Left renal cortex interstitium (tissue), 4 donors: ENCODE results near the gene MRPL55. TPM values are rescaled to one million over a fixed set of nuclear protein-coding genes. Genes with fewer than 3 reads are reported as not detected.

Source experiments
- DNase-seq, 4 donors: peaks; one replicate each; pipeline ENCODE4 v3.0.0-alpha.2; 2013; ENCODE audit warnings: low read depth in 4 of 4, low spot score in 2 of 4, missing footprints in 1 of 4
- polyA plus RNA-seq, 4 donors: library from polyadenylated mRNA; unstranded; fragments of 120-200 nt; gene quantifications; one replicate each; pipeline ENCODE4 v1.2.1, GENCODE V29; 2013; ENCODE audit not compliant: insufficient read length in 4 of 4

MRPL55 gene
- polyA plus RNA-seq, 4 donors = 37.4 to 60.9 (median 49.0) TPM

DNA sequence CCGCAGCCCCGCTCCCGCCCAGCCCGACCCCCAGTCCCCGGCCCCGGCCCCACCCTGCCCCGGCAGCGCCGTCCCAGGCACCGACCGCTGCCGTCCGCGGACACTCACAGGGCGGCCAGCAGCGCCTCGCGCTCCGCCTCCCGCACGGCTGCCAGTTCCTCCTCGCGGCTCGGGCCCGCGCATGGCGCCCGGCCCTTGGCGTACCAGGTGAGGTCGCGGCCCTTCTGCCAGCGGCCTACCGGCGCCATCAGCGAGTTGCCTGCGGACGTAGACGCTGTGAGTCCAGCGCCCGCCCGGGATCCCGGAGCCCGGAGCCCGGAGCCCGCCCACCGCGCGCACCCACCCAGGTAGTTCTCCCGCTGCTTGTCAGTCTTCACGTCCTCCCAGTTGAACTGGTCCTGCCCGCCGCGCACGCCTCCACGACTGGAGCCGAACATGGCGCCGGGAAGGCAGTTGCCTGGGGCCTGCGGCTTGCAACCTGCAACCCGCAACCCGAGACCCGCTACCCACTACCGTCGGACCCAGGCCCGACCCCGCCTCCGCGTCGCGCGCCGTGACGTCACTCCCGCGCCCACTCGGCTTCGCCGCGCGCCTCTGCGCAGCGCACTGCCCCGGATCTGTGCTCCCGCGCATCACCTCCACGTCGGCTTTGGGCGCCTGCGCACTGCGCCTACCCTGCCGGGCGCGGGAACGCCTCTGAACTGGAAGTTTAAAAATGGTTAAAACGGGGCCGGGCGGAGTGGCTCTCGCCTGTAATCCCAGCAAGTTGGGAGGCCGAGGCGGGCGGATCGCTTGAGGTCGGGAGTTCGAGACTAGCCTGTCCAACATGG is 6.1 kb downstream of the MRPL55 start, which contains the start of gene C1orf35:
Gene C1orf35 (minus strand): TSS at position 535 of the 830 bp plus-strand sequence. CDS start 98 bp downstream, at position 437.
- peak; percentile 64 to 92 (median 87) for DNase-seq

DNA sequence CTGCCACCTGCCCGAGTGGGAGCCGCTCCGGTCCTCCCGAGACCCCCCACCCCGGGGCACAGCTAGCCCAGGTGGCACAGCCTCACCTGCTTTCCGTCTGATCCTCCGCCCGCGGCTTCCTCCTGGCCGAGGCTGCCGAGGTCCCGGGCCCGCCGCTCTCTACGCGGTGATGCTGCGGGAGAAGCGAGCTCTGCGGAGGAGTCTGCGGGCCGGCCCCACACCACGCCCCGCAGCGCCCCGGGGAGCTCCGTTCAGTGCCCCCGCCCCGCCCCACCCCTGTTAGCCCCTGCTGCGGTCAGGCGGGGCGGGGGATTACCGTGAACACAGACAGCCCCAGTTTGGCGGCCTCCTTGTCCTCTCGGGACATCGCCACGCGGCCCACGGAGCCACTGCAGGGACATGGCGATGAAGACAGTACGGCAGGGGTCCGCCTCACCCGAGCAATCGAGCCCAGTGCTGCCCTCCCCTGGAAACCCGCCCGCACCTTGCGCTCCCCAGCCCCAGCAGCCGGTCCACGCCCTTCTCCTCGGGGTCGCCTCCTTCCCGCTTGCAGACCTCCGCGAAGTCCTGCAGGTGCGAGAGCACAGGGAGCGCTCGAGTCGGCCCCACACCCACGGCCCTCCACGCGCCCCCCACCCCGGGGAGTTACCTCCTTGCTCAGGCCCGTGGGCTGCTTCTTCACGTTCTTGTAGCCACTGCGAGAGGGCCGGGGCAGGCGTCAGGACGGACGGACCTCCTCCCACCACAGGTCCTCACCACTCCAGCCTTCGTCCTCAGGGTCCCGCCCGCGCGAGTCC is 6.9 kb downstream of the MRPL55 start:
- DNase-seq = no peak

DNA sequence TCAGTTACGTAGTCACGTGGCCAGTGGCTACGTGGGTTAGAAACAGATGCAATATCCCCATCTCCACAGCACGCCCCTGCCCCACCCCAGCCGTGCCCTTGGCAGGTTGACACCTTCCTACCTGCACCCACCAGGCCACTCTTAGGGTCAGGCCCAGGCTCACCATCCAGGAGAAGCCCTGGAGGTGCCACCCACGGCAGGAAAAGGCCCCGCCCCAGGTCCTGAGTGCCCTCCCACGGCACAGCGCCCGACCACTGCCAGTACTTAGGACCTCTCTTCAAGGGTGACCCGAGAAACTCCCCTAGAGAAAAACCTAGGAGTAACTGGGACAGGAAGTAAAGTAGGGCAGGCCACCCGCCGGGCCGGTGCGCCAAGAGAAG is 7.5 kb downstream of the MRPL55 start:
- DNase-seq = no peak

DNA sequence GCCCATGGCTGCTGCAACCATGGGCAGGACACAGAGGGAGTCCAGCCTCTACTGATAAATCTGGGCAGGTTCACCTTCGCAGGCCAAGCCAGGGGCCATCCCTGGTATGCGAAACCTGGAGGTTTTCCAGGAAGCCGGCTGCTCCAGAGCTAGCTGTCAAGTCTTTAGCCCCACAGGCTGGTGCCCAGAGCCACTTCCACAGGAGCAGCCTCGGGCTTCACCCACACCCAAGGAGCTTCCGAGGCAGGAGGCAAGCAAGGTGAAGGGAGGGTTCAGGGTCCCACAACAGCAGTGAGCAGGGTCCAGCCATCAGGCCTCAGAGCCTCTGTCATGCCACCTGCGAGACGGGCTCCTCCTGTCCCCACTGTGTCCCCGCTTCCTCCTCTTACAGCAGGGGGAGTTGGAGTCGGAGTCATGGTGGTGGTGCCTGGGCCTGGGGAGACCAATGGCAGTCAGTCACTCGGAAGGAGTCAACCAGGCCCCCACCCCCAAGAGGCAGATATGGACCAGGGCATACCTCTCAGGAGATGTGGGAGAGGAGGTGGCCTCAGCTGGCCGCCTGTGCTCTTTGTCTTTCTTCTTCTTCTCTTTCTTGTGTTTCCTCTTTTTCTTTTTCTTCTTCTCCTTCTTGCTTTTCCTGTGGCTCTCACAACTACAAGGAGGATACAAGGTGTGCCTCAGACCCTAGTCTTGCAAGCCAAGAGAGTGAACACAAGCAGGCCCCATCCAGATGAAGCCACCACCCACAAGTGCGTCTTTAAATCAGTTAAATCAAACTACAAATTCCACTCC is 8.1 kb downstream of the MRPL55 start:
- DNase-seq = no peak

DNA sequence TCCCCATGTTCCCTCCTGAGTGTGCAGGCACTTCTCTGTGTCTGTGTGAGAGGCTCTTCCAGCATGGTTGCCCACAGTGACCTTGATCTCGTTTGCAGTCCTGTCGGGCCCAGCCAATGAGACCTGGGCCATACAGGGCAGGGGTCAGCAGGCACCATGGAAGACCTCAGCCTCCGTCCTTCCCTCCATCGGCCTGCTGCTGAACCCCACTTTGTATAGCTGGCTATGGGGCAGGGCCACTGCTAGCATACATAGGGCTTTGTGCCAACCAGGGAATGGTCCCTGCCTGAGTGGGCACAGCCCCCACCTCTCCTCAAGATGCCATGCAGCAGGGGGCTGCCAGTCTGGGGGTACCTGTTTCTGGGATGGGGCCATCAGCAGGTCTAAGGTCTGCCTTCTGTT is 9.8 kb downstream of the MRPL55 start:
- DNase-seq = no peak

DNA sequence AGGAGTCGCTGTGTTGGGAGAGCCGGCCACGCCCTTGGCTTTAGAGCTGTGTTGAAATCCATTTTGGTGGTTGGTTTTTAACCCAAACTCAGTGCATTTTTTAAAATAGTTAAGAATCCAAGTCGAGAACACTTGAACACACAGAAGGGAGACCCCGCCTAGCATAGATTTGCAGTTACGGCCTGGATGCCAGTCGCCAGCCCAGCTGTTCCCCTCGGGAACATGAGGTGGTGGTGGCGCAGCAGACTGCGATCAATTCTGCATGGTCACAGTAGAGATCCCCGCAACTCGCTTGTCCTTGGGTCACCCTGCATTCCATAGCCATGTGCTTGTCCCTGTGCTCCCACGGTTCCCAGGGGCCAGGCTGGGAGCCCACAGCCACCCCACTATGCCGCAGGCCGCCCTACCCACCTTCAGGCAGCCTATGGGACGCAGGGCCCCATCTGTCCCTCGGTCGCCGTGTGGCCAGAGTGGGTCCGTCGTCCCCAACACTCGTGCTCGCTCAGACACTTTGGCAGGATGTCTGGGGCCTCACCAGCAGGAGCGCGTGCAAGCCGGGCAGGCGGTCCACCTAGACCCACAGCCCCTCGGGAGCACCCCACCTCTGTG is 10.7 kb downstream of the MRPL55 start:
- DNase-seq = no peak

DNA sequence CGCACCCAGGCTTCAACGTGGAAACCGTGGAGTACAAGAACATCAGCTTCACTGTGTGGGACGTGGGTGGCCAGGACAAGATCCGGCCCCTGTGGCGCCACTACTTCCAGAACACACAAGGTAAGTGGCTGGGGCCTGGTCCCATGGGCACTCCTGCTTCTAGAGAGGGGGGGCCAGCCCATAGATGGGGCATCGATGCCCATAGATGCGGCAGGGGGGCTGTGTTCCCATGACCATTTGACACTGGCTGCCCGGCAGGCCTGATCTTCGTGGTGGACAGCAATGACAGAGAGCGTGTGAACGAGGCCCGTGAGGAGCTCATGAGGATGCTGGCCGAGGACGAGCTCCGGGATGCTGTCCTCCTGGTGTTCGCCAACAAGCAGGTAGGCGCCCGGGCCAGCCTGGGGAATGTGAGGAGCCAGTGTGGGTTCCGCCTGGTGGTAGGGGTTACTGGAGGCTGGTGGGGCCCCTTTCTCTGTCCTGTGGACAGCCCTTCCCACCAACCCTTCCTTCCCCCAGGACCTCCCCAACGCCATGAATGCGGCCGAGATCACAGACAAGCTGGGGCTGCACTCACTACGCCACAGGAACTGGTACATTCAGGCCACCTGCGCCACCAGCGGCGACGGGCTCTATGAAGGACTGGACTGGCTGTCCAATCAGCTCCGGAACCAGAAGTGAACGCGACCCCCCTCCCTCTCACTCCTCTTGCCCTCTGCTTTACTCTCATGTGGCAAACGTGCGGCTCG is 11.6 kb downstream of the MRPL55 start:
- DNase-seq = no peak

DNA sequence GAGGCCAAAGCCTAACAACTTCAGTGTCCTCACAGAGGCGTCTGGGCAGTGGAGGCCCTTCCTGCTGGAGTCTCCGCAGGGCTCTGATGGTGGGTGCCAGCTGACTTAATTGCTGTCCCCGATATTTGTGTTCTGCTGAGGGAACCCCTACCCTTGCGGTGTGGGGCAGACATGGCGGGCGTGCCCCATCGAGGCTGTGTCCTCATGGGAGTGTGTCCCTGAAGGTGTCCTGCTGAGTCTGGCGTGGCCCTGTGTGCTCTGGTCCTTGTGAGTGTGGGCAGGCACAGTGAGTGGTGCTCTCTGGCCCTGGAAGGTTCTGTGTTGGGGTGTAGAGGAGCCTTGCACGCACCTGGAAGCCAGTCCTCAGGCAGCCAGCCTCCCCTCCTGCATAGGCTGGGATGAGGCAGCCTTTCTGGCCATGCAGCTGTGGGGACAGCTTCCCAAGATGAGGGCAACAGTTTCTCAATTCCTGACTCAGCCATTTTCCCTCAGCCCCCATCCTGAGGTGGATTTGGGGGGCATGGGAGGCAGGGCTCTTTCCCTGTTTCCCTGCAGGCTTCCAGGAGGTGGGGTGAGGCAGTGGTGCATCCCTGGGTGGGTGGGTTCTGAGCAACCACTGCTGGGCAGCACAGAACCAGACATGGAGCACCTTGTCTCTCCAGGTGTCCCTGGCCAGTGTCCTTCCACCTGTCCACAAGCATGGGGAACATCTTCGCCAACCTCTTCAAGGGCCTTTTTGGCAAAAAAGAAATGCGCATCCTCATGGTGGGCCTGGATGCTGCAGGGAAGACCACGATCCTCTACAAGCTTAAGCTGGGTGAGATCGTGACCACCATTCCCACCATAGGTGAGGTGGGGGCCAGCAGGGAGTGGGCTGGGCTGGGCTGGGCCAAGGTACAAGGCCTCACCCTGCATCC is 12.4 kb downstream of the MRPL55 start:
- no peak for DNase-seq

DNA sequence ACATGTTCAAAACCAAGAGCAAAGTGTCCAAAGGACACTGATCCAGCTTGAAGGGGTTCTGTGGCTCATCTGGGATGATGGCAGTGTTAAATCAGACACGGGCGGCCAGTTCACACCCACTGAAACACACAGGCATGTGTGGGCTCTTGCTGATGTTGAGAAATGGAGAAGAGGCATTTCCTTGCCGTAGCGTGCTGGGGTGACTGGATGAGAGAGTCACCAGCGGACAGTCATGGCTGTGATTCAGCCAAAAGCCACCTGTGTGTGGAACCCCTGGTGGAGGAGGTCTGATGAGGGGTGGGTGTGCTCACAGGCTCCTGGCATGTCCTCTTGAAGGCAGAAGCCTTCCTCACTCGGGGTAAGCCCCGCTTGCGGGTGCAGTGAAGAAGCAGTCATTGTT is 13.2 kb downstream of the MRPL55 start:
- DNase-seq = no peak

DNA sequence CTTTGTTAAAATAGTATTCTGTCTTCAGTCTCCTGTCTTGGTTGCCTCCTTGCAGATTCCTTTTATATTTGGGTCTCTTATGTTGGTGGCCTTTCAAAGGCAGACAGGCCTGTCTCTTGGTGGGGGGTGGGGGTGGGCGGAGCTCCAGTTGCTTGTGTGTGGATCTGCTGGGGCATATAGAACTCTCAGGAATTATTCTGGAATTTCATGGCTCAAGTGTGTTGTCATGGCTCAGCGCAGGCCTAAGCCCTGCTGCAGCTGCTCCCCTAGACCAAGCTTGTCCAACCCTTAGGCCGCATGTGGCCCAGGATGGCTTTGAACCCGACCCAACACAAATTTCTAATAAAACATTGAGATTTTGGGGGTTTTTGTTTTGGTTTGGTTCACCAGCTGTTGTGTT is 13.9 kb downstream of the MRPL55 start:
- DNase-seq = no peak

DNA sequence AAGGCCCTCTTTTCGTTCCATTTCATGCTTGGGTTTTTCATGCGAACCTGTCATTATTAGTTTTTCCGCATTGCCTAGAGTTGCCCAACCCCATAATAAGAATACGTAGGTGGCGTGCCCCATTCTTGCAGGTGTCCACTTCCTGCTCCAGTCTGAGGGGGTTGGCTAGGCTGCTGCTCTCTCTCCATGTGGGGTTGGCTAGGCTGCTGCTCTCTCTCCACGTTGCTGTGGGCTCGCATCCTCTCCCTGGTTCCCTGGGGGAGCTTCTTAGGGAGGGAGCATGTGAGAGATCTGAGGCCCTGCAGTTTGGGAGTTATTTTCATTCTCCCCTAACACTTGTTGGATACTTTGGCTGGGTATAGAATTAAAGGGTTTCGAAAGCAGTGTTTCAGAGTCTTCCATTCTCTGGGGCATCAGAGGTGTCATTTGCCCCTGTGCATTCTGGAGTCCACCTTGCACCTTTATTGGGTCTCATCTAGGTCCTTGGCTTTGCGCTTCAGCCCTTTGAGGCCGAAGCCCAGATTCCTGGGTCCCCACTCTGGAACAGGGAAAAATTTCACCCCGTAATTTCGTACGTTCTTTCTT is 14.6 kb downstream of the MRPL55 start:
- DNase-seq = no peak

DNA sequence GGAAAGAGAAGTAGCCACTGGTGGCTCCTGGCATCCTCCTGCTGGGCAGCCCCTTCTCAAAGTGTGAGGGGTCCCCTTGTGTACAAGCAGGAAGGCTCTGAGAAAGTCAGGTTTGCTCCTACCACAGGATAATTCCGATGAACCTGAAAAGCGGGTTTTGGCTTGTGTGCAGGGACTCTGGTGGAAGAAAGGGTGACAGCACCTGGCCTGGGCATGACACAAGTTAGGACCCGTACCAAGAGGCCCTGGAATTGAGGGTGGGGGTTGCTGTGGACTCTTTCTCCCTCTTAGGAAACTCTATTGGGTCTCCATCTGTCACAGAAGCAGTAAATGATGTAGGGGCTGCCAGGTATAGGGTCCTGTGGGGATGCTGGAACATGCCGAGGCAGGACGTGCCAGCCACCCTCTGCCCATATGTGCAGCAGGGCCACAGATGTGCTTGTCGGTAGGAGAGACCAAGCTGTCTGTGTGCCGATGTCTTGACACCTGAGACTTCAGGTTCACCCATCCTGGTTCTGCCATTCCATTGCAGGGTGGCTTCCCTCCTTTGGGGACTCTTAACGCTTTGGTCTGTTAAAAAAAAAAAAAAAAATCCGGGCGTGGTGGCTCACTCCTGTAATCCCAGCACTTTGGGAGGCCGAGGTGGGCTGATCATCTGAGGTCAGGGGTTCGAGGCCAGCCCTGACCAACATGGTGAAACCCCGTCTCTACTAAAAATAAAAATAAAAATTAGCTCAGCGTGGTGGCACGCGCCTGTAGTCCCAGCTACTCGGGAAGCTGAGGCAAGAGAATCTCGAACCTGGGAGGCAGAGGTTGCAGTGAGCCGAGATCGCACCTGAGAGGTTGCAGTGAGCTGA is 15.8 kb downstream of the MRPL55 start:
- DNase-seq = no peak

DNA sequence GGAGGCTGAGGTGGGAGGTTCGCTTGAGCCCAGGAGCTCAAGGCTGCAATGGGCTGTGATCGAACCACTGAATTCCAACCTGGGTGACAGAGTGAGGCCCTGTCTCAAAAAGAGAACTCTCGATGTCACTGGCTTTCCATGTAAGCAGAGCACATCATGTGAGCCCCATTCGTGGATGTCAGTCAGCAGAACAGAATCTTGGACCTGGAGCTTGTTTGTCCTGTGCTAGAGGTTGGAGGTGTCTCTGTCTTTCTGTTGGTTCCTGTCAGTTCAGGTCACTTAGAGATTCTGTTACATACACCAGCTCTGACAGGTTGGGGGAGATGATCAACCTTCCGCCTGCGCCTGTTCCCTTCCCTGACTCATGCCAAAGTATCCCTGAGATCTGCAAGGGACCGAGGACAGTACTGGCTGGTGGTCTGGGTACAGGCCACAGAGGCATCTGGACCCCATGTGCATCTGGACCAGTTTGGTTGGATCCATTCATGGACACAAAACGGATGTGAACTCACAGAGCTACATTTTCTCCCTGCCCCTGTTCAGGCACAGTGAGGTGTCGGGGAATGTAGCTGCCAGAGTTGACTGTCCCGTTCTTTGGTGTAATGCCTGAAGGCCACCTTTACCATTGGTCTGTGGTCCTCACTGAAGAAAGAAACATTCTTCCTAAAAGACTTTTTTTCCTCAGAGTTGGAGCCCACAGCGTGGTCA is 16.6 kb downstream of the MRPL55 start:
- DNase-seq = no peak

DNA sequence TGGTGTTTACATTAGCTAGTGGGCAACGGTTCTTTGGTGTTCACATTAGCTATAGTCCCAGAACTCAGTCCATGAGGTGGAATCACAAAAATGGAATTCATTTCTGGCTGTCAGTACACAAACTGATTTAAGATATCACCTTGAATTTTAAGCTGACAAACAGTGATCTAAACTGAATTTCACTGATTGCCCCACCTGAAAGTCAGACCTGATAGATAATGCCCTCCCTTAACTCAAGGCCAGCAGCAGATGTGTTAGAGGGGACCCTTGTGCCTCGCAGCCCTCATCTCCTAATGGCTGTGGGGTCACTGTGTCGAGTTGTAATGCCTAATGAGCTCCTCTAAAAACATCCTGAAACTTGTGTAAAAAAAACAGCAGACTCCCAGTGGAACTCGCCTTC is 18.0 kb downstream of the MRPL55 start:
- DNase-seq = no peak

DNA sequence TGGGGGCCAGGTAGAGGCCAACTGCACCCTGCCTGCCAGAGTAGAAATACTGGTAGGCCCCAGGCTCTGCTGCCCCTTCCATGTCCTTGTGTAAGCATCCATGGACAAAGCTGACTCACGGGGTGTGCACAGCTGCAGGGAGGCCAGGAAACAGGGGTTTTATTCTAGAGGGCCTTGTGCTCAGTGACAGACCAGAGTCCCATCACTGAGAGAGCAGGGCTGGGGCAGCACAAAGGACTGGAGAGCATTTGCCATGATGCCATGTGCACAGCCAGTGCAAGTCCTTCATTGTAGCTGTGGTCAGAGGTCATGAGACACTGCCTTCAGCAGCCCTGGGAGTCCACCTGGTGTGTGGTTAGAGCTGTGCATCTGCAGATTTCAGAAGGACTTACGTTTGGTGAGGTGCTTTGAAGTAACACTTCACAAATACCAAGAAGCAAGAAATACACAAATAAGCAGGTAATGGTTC is 18.5 kb downstream of the MRPL55 start:
- no peak for DNase-seq

DNA sequence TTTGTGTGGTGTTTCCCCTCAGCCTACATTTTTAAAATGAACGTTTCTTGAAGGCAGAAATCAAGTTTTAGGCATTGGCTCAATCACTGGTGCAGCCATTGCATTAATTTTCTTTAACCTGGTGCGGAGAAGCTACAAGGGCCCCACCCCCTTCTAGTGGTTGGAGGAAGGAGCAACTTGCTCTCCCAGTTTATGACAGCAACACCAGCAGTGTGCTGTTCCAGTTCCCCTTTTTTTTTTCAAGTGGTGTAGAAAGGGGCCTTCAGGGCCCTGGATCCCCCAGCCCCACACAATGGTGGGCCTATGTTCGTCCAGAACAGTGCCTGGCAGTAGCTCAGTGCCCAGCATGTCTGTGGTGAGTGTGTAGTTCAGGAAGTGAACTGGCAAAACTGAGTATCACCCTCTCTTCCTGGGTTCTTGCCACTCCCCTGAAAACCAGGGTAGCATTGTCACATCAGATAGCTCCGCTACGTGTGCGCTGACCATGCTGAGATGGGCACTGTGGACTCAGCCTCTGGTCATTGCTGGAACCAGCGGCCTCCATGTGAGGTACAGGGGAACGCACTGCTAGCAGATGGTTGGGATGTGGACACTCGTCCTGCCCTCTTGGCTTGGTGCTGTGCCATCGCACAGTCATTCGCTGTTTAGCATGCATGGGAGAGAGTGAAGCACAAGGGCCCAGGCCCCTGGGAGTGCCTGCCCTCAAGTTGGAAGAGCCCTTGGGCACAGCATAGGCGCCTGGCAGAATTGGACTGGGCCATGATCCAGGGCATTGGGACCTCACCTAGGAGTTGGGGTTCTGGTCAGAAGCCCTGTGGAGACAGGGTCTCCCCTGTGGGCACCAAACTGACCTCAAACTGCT is 19.3 kb downstream of the MRPL55 start:
- no peak for DNase-seq
